Upper lobe of right lung (tissue), 1 donor: Measurements from ENCODE around the gene MYO1B. TPM values are rescaled to one million over a fixed set of nuclear protein-coding genes. Genes with fewer than 3 reads are reported as not detected.

Source experiments
- ATAC-seq: fragments of 200-7000 bp; cut with Tn5 transposase; one replicate; pipeline ENCODE4 v1.9.1; 2020; ENCODE audit warnings: mild to moderate bottlenecking, moderate library complexity
- DNase-seq: peaks from one replicate; pipeline ENCODE4 v3.0.0-alpha.2; 2020
- H3K27ac ChIP-seq: fragments of 200-600 bp; one replicate; pipeline ENCODE4 v1.8.0; 2022
- H3K27me3 ChIP-seq: fragments of 200-600 bp; one replicate; pipeline ENCODE4 v1.8.0; 2022; ENCODE audit warnings: mild to moderate bottlenecking
- H3K36me3 ChIP-seq: fragments of 200-600 bp; one replicate; pipeline ENCODE4 v1.8.0; 2022
- H3K4me1 ChIP-seq: fragments of 200-600 bp; one replicate; pipeline ENCODE4 v1.8.0; 2022
- H3K4me3 ChIP-seq: fragments of 200-600 bp; one replicate; pipeline ENCODE4 v1.8.0; 2022; ENCODE audit warnings: mild to moderate bottlenecking
- H3K9me3 ChIP-seq: fragments of 200-600 bp; one replicate; pipeline ENCODE4 v1.8.0; 2022
- intact Hi-C: fragments of 100-400 bp; cut with DNase I; formaldehyde crosslinking; loops from one replicate; pipeline ENCODE4 v1.11.0; 2022
- total RNA-seq: library from RNA; stranded (reverse); fragmentation: NEBNext Ultra II Directional; extraction: Animal tissue kit (Norgen Biotek cat#: 25700); gene quantifications from one replicate; pipeline ENCODE4 v1.2.1, GENCODE V29; 2021
- TF ChIP-seq, protein P1 (sequence below): fragments of 200-600 bp; IDR thresholded peaks from one replicate; pipeline ENCODE4 v1.8.0; 2022; ENCODE audit warnings: antibody characterized with exemption
- donor health status: DM: no; HTN: yes; CAD: no; lungs with severe emphysema.

The MYO1B gene
- total RNA-seq, 1 donor from 2014 or later: 231 TPM

DNA sequence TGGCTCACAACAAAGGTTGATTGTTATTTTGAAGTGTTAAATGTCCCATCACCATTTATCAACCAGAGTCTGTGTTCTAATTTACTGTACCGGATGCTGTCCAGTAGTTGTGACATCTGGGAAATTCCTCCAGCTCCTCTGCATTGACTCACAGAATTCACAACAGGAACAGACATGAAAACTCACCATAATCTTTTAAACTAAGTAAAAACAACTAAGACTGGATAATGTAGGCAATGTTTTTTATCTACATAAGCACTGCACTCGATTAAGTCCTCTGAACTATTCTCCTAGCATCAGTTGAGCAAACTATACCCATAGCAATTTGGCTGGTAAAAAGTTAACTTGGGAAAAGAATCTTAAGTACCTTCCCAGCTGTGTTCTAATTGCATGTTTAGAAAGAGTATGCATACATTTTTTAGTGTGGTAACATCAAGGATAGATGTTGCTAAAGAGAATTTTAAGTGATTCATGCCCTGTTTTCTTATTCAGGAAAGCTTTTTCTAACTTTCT lies 42.9 kb upstream of the MYO1B start:
- Histone ChIP-seq H3K4me1 (peaks cover 7% of the 10 kb centered on the region), H3K27ac (peak overlapping the region; percentile 38), H3K27me3 (no peaks in the 10 kb centered on the region), H3K4me3 (no peak overlapping the region), H3K36me3 (no peaks in the 10 kb centered on the region), H3K9me3 (no peaks in the 10 kb centered on the region)
- intact Hi-C loops: no loop called here
- no peak for ATAC-seq
- DNase-seq: no peak
- TF ChIP-seq, protein P1, sequence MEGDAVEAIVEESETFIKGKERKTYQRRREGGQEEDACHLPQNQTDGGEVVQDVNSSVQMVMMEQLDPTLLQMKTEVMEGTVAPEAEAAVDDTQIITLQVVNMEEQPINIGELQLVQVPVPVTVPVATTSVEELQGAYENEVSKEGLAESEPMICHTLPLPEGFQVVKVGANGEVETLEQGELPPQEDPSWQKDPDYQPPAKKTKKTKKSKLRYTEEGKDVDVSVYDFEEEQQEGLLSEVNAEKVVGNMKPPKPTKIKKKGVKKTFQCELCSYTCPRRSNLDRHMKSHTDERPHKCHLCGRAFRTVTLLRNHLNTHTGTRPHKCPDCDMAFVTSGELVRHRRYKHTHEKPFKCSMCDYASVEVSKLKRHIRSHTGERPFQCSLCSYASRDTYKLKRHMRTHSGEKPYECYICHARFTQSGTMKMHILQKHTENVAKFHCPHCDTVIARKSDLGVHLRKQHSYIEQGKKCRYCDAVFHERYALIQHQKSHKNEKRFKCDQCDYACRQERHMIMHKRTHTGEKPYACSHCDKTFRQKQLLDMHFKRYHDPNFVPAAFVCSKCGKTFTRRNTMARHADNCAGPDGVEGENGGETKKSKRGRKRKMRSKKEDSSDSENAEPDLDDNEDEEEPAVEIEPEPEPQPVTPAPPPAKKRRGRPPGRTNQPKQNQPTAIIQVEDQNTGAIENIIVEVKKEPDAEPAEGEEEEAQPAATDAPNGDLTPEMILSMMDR: no peak

DNA sequence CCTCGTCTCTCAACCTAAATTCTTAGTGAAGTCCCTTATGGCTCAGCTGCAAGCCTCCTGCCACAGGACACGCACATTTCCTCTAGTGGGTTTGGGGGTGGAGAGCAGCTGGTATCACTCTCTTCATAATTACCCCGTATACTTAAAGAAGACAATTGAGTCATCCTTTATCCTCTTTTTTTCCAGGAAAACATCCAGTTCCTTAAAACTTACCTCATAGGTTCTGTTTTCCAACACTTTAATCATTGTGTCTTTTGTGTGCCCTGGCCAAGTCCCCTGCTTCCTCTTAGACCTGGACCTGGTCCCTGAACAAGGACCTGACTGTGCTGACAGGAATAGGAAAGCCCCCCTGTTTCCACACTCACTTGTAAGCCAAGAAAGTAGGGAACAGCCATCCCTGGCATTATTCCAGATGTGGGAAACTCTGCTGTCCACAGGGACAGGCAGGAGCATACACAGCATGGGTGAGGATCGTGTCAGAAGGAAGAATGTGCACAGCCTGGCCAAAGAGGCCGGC lies 42.3 kb upstream of the MYO1B start:
- H3K36me3 ChIP-seq: no peaks in the 10 kb centered on the region
- H3K27ac ChIP-seq: peak overlapping the region; percentile 38
- peaks cover 7% of the 10 kb centered on the region for H3K4me1 ChIP-seq
- no peaks in the 10 kb centered on the region for H3K27me3 ChIP-seq
- no peak overlapping the region for H3K4me3 ChIP-seq
- DNase-seq: no peak
- no peak for ATAC-seq
- H3K9me3 ChIP-seq: no peaks in the 10 kb centered on the region
- TF ChIP-seq, protein P1: no peak
- intact Hi-C loops: no loop called here

- intact Hi-C loops: no loop called here
- TF ChIP-seq, protein P1: no peak
- no peak overlapping the region for H3K27ac ChIP-seq
- H3K27me3 ChIP-seq: no peaks in the 10 kb centered on the region
- ATAC-seq: no peak
- no peak overlapping the region for H3K4me3 ChIP-seq
- no peaks in the 10 kb centered on the region for H3K36me3 ChIP-seq
- H3K4me1 ChIP-seq: peaks cover 7% of the 10 kb centered on the region
- H3K9me3 ChIP-seq: no peaks in the 10 kb centered on the region
- DNase-seq: no peak
Observed at GRCh38 chr2:191204433-191204832, 40.8 kb upstream of the MYO1B start.

GRCh38 chr2:191206613-191207471 lies 38.4 kb upstream of the MYO1B start:
- H3K4me3 ChIP-seq: no peak overlapping the region
- H3K4me1 ChIP-seq: peaks cover 6% of the 10 kb centered on the region
- no peak overlapping the region for H3K27ac ChIP-seq
- no peaks in the 10 kb centered on the region for H3K36me3 ChIP-seq
- ATAC-seq (peak; percentile 61), DNase-seq (no peak)
- intact Hi-C loops: no loop called here
- H3K27me3 ChIP-seq: no peaks in the 10 kb centered on the region
- peaks cover 5% of the 10 kb centered on the region for H3K9me3 ChIP-seq
- TF ChIP-seq, protein P1: no peak

- Histone ChIP-seq H3K27me3 (no peaks in the 10 kb centered on the region), H3K4me1 (no peaks in the 10 kb centered on the region), H3K36me3 (no peaks in the 10 kb centered on the region), H3K27ac (no peak overlapping the region), H3K9me3 (peaks cover 5% of the 10 kb centered on the region), H3K4me3 (no peak overlapping the region)
- TF ChIP-seq, protein P1: no peak
- DNase-seq: no peak
- no peak for ATAC-seq
- intact Hi-C loops: no loop called here
Observed at GRCh38 chr2:191209340-191209739, 35.9 kb upstream of the MYO1B start.
